Adipocyte (in vitro differentiated cells): ENCODE results near the gene HSF5.

Experiments
- DNase-seq: peaks from one replicate; pipeline ENCODE4 v3.0.0-alpha.2; 2015; ENCODE audit warnings: low read depth
- H3K27me3 ChIP-seq: replicated peaks from 2 replicates; pipeline ENCODE4 v1.7.0; 2013; ENCODE audit warnings: mild to moderate bottlenecking, low read length, moderate library complexity; ENCODE audit not compliant: control insufficient read depth, insufficient read depth
- H3K36me3 ChIP-seq: 2 replicates; pipeline ENCODE4 v1.7.0; 2013; ENCODE audit warnings: low read length, mild to moderate bottlenecking, moderate library complexity; ENCODE audit not compliant: control insufficient read depth, insufficient read depth, severe bottlenecking
- H3K4me1 ChIP-seq: 2 replicates; pipeline ENCODE4 v1.7.0; 2013; ENCODE audit warnings: mild to moderate bottlenecking, low read length, moderate library complexity; ENCODE audit not compliant: control insufficient read depth, insufficient read depth
- H3K4me3 ChIP-seq: 2 replicates; pipeline ENCODE4 v1.7.0; 2013; ENCODE audit warnings: mild to moderate bottlenecking, low read length, moderate library complexity
- H3K9ac ChIP-seq: 2 replicates; pipeline ENCODE4 v1.7.0; 2013; ENCODE audit warnings: mild to moderate bottlenecking, low read length, moderate library complexity
- H3K9me3 ChIP-seq: 2 replicates; pipeline ENCODE4 v1.7.0; 2013; ENCODE audit warnings: mild to moderate bottlenecking, low read length, moderate library complexity; ENCODE audit not compliant: control insufficient read depth

The HSF5 gene

GRCh38 chr17:58475985-58476384 is 12.2 kb downstream of the HSF5 start:
- Histone ChIP-seq H3K36me3 (no peaks in the 10 kb centered on the region), H3K9me3 (no peaks in the 10 kb centered on the region), H3K4me1 (no peaks in the 10 kb centered on the region), H3K4me3 (no peak overlapping the region), H3K27me3 (no peaks in the 10 kb centered on the region), H3K9ac (no peak overlapping the region)
- DNase-seq: no peak

- H3K36me3 ChIP-seq: no peaks in the 10 kb centered on the region
- H3K27me3 ChIP-seq: no peaks in the 10 kb centered on the region
- H3K4me1 ChIP-seq: no peaks in the 10 kb centered on the region
- no peak overlapping the region for H3K4me3 ChIP-seq
- H3K9ac ChIP-seq: no peak overlapping the region
- no peaks in the 10 kb centered on the region for H3K9me3 ChIP-seq
- DNase-seq: no peak
These were observed 17.9 kb downstream of the HSF5 start for GRCh38 chr17:58470356-58470755.

DNA sequence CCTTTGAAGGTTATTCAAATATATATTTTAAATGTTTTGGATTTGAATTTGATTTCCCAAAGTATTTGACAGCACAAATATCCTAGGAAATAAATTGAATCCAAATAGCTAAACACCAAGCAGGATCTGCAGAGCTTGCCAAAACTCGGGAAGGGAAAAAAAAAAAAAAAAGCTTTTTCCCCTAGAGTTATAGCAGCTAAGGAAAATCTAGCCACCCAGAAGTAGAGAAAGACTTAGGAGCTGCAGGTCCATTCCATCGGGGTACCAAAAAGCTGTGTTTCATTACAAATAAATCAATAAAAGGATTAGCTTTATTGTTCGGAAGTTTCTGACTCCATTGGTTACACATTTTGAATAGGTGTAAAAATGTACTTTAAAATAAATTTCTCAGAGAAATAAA is 19.3 kb downstream of the HSF5 start:
- Histone ChIP-seq H3K27me3 (no peaks in the 10 kb centered on the region), H3K9ac (no peak overlapping the region), H3K36me3 (no peaks in the 10 kb centered on the region), H3K9me3 (no peaks in the 10 kb centered on the region), H3K4me1 (no peaks in the 10 kb centered on the region), H3K4me3 (no peak overlapping the region)
- no peak for DNase-seq

DNA sequence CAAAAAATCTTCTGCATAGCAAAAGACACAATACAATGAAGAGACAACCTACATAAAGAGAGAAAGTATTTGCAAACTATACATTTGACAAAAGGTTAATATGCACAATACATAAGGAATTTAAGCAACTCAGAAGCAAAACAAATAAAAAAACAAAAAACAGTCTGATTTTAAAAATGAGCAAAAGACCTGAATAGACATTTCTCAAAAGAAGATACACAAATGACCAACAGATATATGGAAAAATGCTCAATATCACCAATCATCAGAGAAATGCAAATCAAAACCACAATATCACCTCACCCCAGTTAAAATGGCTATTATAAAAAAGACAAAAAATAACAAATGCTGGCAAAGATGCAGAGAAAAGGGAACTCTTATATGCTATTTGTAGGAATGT is 32.7 kb downstream of the HSF5 start:
- no peaks in the 10 kb centered on the region for H3K27me3 ChIP-seq
- H3K9me3 ChIP-seq: no peaks in the 10 kb centered on the region
- DNase-seq: no peak
- H3K36me3 ChIP-seq: no peaks in the 10 kb centered on the region
- H3K9ac ChIP-seq: no peak overlapping the region
- H3K4me1 ChIP-seq: no peaks in the 10 kb centered on the region
- no peak overlapping the region for H3K4me3 ChIP-seq

DNA sequence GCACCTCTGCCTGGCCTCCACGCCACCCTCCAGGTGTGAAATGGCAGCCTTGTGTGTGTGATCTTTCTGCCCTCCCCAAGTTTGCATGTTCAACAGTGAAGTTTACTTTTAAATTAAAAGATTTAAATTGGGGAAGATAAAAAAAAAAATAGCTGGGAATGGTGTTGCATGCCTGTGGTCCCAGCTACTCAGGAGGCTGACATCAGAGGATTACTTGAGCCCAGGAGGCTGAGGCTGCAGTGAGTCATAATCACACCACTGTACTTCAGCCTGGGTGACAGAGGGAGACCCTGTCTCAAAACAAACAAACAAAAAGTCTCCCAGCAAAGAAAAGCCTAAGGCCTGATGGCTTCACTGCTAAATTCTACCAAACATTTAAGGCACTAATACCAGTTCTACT is 35.5 kb downstream of the HSF5 start:
- Histone ChIP-seq H3K27me3 (no peaks in the 10 kb centered on the region), H3K9me3 (no peaks in the 10 kb centered on the region), H3K4me1 (no peaks in the 10 kb centered on the region), H3K9ac (no peak overlapping the region), H3K36me3 (no peaks in the 10 kb centered on the region), H3K4me3 (no peak overlapping the region)
- DNase-seq: no peak

DNA sequence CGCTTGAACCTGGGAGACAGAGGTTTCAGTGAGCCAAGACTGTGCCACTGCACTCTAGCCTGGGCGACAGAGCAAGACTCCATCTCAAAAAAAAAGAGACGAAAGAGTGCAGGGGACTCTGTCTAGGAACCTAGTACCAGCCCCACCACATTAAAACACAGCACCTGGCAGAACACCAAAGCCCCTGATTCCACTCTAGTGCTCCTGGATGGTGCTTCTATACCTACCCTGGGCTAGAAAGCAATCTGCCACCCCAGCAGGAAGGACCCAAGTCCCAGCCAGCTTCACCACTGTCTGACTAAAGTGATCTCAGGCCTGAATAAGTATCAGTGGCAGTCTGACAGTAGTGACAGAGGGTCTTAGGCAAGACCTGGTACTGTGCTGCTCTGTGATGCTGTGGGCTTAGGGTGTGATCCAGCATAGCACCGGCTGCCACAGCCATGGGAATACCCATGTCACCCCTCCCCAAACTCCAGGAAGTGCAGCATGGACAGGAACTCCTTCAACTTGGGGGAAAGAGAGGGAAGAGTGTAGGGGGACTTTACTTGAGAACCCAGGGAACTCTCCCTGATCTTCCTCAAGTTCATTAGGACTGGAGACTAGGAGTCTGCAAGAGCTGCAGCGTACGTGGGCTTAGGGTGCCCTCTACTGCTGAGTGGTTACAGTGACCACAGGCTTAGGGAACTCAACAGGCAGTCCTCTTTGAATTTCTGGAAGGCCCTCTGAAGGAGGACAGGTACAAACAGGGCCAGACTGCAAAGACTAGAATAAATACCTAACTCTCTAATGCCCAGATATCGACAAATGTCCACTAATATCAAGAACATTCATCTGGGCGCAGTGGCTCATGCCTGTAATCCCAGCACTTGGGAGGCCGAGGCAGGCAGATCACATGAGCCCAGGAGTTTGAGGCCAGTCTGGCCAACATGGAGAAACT is 40.9 kb downstream of the HSF5 start:
- Histone ChIP-seq H3K9ac (no peak overlapping the region), H3K27me3 (peaks cover 12% of the 10 kb centered on the region), H3K9me3 (peaks cover 8% of the 10 kb centered on the region), H3K4me1 (no peaks in the 10 kb centered on the region), H3K4me3 (no peak overlapping the region), H3K36me3 (no peaks in the 10 kb centered on the region)
- peak; percentile 64 for DNase-seq

- Histone ChIP-seq H3K4me3 (no peak overlapping the region), H3K4me1 (no peaks in the 10 kb centered on the region), H3K36me3 (no peaks in the 10 kb centered on the region), H3K27me3 (peaks cover 18% of the 10 kb centered on the region), H3K9me3 (peaks cover 8% of the 10 kb centered on the region), H3K9ac (no peak overlapping the region)
- no peak for DNase-seq
These were observed 42.1 kb downstream of the HSF5 start for GRCh38 chr17:58446086-58446485.

- Histone ChIP-seq H3K27me3 (peaks cover 10% of the 10 kb centered on the region), H3K9ac (no peak overlapping the region), H3K4me1 (no peaks in the 10 kb centered on the region), H3K9me3 (no peaks in the 10 kb centered on the region), H3K4me3 (no peak overlapping the region), H3K36me3 (no peaks in the 10 kb centered on the region)
- no peak for DNase-seq
These were observed 51.4 kb downstream of the HSF5 start for GRCh38 chr17:58436805-58437239.

DNA sequence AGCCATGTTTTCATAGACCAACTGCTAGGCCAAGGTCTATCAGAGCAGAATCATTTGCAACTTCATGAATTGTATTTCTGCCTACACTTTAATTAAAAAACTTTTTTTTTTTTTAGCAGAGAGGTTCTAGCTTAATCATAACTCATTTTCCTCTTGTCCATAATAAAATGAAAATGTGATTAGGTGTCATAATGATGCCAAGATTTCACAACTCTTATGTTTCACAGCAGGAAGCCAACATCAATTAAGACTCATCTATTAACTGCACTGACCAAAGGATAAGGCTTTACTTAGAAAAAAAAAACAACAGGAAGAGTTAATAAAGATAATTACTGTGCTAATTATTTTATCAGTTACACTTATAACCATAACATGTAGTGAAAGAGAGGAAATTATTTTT is 52.0 kb downstream of the HSF5 start:
- H3K4me3 ChIP-seq: no peak overlapping the region
- no peak overlapping the region for H3K9ac ChIP-seq
- DNase-seq: no peak

DNA sequence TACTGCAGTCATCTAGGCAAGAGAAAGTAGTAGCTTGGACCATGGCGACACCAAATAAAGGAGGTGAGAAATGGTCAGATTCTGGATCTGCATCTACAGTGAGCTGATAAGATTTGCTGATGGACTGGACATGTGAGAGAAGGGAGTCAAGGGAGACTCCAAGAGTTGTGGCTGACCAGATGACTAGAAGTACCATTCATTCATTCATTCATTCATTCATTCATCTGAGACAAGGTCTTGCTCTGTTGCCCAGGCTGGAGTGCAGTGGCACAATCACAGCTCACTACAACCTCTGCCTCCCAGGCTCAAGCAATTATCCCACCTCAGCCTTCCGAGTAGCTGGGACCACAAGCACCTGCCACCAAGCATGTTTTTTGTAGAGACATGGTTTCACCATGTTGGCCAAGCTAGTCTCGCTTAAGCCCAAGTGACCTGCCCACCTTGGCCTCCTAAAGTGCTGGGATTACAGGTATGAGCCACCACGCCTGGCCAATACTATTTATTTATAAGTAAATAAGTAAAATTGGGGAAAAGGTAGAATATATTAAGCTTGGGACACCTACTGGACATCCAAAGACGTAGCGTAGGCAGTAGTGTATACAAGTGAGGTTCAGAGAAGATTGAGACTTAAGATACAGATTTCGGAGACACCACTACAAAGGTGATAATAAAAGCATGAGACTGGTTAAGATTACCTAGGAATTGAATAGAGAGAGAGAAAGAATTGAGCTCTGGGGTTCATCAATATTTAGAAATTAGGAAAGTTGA is 55.2 kb downstream of the HSF5 start:
- Histone ChIP-seq H3K9ac (no peak overlapping the region), H3K9me3 (no peaks in the 10 kb centered on the region), H3K36me3 (no peaks in the 10 kb centered on the region), H3K4me1 (no peaks in the 10 kb centered on the region), H3K27me3 (peaks cover 11% of the 10 kb centered on the region), H3K4me3 (no peak overlapping the region)
- DNase-seq: no peak

More for the DNA sequence above, 52.0 kb downstream of the HSF5 start:
- Histone ChIP-seq H3K27me3 (peaks cover 7% of the 10 kb centered on the region), H3K4me1 (no peaks in the 10 kb centered on the region), H3K36me3 (no peaks in the 10 kb centered on the region), H3K9me3 (no peaks in the 10 kb centered on the region)

GRCh38 chr17:58427807-58428206 is 60.4 kb downstream of the HSF5 start:
- H3K9ac ChIP-seq: no peak overlapping the region
- peaks cover 11% of the 10 kb centered on the region for H3K27me3 ChIP-seq
- no peaks in the 10 kb centered on the region for H3K4me1 ChIP-seq
- DNase-seq: no peak
- no peaks in the 10 kb centered on the region for H3K9me3 ChIP-seq
- H3K4me3 ChIP-seq: no peak overlapping the region
- H3K36me3 ChIP-seq: no peaks in the 10 kb centered on the region
